Hair follicular keratinocyte (primary cell): Measurements from ENCODE around the gene HTT-AS. TPM values are rescaled to one million over a fixed set of nuclear protein-coding genes. Genes with fewer than 3 reads are reported as not detected.

Experiments used
- total RNA-seq: library from RNA; depleted of rRNA; stranded (reverse); fragments of >200 nt; gene quantifications from 2 replicates; pipeline ENCODE4 v1.2.3, GENCODE V29; 2015

The HTT-AS gene
- not detected in 2 replicates for total RNA-seq

DNA sequence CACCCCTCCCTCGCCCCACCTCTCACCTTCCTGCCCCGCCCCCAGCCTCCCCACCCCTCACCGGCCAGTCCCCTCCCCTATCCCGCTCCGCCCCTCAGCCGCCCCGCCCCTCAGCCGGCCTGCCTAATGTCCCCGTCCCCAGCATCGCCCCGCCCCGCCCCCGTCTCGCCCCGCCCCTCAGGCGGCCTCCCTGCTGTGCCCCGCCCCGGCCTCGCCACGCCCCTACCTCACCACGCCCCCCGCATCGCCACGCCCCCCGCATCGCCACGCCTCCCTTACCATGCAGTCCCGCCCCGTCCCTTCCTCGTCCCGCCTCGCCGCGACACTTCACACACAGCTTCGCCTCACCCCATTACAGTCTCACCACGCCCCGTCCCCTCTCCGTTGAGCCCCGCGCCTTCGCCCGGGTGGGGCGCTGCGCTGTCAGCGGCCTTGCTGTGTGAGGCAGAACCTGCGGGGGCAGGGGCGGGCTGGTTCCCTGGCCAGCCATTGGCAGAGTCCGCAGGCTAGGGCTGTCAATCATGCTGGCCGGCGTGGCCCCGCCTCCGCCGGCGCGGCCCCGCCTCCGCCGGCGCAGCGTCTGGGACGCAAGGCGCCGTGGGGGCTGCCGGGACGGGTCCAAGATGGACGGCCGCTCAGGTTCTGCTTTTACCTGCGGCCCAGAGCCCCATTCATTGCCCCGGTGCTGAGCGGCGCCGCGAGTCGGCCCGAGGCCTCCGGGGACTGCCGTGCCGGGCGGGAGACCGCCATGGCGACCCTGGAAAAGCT, at the start of gene HTT-AS, which contains the start of gene HTT:
TSS of gene HTT-AS (minus strand) at position 461 of the 768 bp plus-strand sequence.
TSS of gene HTT (plus strand) at position 604 of the 768 bp plus-strand sequence. CDS start at position 749, 145 bp downstream.

Other genes with a start within 250 kb of the HTT-AS start
- 79.7 and 104 TPM in 2 replicates for gene ADD1, start 230.7 kb downstream of the HTT-AS start, total RNA-seq
- 21.7 and 28.2 TPM in 2 replicates for gene NOP14, start 111.1 kb downstream of the HTT-AS start, total RNA-seq
- gene GRK4, start 111.0 kb downstream of the HTT-AS start, total RNA-seq: 3.4 and 3.7 TPM in 2 replicates
- gene HTT, start 143 bp upstream of the HTT-AS start, total RNA-seq: 26.1 and 26.5 TPM in 2 replicates
- gene MSANTD1, start 174.6 kb upstream of the HTT-AS start, total RNA-seq: 0.23 TPM in 1 of 2 replicates, not detected in the other
- gene RGS12, start 218.5 kb upstream of the HTT-AS start, total RNA-seq: 34.1 and 43.4 TPM in 2 replicates